Liver (tissue), 9 donors: Measurements from ENCODE around the gene NGFR. TPM values are rescaled to one million over a fixed set of nuclear protein-coding genes. Genes with fewer than 3 reads are reported as not detected.
"Not testable (repeated sequence)": the region's sequence is repeated elsewhere in the genome, so short reads cannot be mapped to it uniquely, and the experiment has no call there.

Experiments used
- DNase-seq: peaks from one replicate; pipeline ENCODE4 v3.0.0-alpha.2; 2017; ENCODE audit warnings: low spot score
- H3K27ac ChIP-seq, 2 donors: one replicate each; pipeline ENCODE4 v1.7.0; 2013; ENCODE audit warnings: inconsistent platforms in 2 of 2, low read length in 2 of 2, control low read depth in 1 of 2, low read depth in 1 of 2, mild to moderate bottlenecking in 1 of 2
- H3K27me3 ChIP-seq, 4 donors: one replicate each; pipeline versions ENCODE4 v1.6.1 to v1.7.0; 2013; ENCODE audit warnings: low read length in 3 of 4, inconsistent platforms in 1 of 4, mild to moderate bottlenecking in 1 of 4, moderate library complexity in 1 of 4; ENCODE audit not compliant: control insufficient read depth in 4 of 4, insufficient read depth in 4 of 4
- H3K36me3 ChIP-seq, 4 donors: one replicate each; pipeline versions ENCODE4 v1.6.1 to v1.7.0; 2013; ENCODE audit warnings: low read length in 3 of 4, mild to moderate bottlenecking in 3 of 4, low read depth in 1 of 4, moderate library complexity in 1 of 4; ENCODE audit not compliant: control insufficient read depth in 4 of 4, insufficient read depth in 3 of 4
- H3K4me1 ChIP-seq, 4 donors: one replicate each; pipeline versions ENCODE4 v1.6.1 to v1.7.0; 2013; ENCODE audit warnings: low read length in 3 of 4, mild to moderate bottlenecking in 3 of 4, moderate library complexity in 1 of 4; ENCODE audit not compliant: control insufficient read depth in 4 of 4, insufficient read depth in 4 of 4
- H3K4me3 ChIP-seq, 3 donors: one replicate each; pipeline versions ENCODE4 v1.6.1 to v1.7.0; 2013; ENCODE audit warnings: low read length in 3 of 3, control low read depth in 1 of 3, low read depth in 1 of 3, mild to moderate bottlenecking in 1 of 3
- H3K9ac ChIP-seq, 2 donors: one replicate each; pipeline ENCODE4 v1.7.0; 2013; ENCODE audit warnings: low read length in 2 of 2, mild to moderate bottlenecking in 2 of 2, moderate library complexity in 2 of 2, control low read depth in 1 of 2, low read depth in 1 of 2
- H3K9me3 ChIP-seq, 4 donors: one replicate each; pipeline versions ENCODE4 v1.6.1 to v1.7.0; 2013; ENCODE audit warnings: low read length in 3 of 4; ENCODE audit not compliant: control insufficient read depth in 4 of 4
- CTCF ChIP-seq: fragments of 150-350 bp; IDR thresholded peaks from 2 replicates; pipeline ENCODE4 v1.5.1; 2017; ENCODE audit warnings: improper control_type of control experiment, low read depth, low read length; ENCODE audit not compliant: missing input control
- FOXA1 ChIP-seq: IDR thresholded peaks from 2 replicates; pipeline ENCODE4 v1.6.1; 2016; ENCODE audit warnings: antibody characterized with exemption
- GABPA ChIP-seq, 2 donors: IDR thresholded peaks in 1 of 2; conservative IDR thresholded peaks in 1 of 2; 2 replicates each; pipeline ENCODE4 v1.6.1; 2016; ENCODE audit warnings: antibody characterized with exemption in 2 of 2, mild to moderate bottlenecking in 1 of 2, moderate library complexity in 1 of 2
- HNF4A ChIP-seq, 2 donors: conservative IDR thresholded peaks; 2 replicates each; pipeline ENCODE4 v1.6.1; 2016; ENCODE audit warnings: antibody characterized with exemption in 2 of 2, mild to moderate bottlenecking in 2 of 2
- HNF4G ChIP-seq: IDR thresholded peaks from 2 replicates; pipeline ENCODE4 v1.6.1; 2016; ENCODE audit warnings: antibody characterized with exemption
- NR2F2 ChIP-seq: IDR thresholded peaks from 2 replicates; pipeline ENCODE4 v1.6.1; 2016; ENCODE audit warnings: antibody characterized with exemption
- RAD21 ChIP-seq, 2 donors: IDR thresholded peaks; 2 replicates each; pipeline ENCODE4 v1.6.1; 2016; ENCODE audit warnings: antibody characterized with exemption in 2 of 2, mild to moderate bottlenecking in 2 of 2
- RXRA ChIP-seq, 2 donors: IDR thresholded peaks; 2 replicates each; pipeline ENCODE4 v1.6.1; 2017 to 2018; ENCODE audit warnings: antibody characterized with exemption in 2 of 2, mild to moderate bottlenecking in 1 of 2
- SP1 ChIP-seq: IDR thresholded peaks from 2 replicates; pipeline ENCODE4 v1.6.1; 2018; ENCODE audit warnings: antibody characterized with exemption, mild to moderate bottlenecking
- TAF1 ChIP-seq: conservative IDR thresholded peaks from 2 replicates; pipeline ENCODE4 v1.6.1; 2016; ENCODE audit warnings: antibody characterized with exemption, mild to moderate bottlenecking
- YY1 ChIP-seq: IDR thresholded peaks from 2 replicates; pipeline ENCODE4 v1.6.1; 2016; ENCODE audit warnings: antibody characterized with exemption, mild to moderate bottlenecking
- WGBS: extraction: QIAGEN DNeasy Blood & Tissue Kit; methylation state at CpG from one replicate; pipeline ENCODE4 v1.1.7; 2013; 5-methylcytosine and 5-hydroxymethylcytosine counted together
- polyA plus RNA-seq, 2 donors: library from polyadenylated mRNA; stranded (reverse) in 1 of 2; unstranded in 1 of 2; fragments of 200-250 nt in 1 of 2; fragments of >200 nt in 1 of 2; fragmentation: Nextera tagmentation in 1 of 2; extraction: Ambion mirVana in 1 of 2; gene quantifications; one replicate each; pipeline versions ENCODE4 v1.2.1 to v1.2.3, GENCODE V29; 2013 to 2015
- total RNA-seq, 2 donors: library from RNA; depleted of rRNA; stranded (reverse); fragments of >200 nt; gene quantifications; one replicate each; pipeline ENCODE4 v1.2.3, GENCODE V29; 2014
- TF ChIP-seq, protein P1 (sequence below): IDR thresholded peaks from 2 replicates; pipeline ENCODE4 v1.6.1; 2016; ENCODE audit warnings: antibody characterized with exemption
- TF ChIP-seq, protein P2 (sequence below): IDR thresholded peaks from 2 replicates; pipeline ENCODE4 v1.6.1; 2016; ENCODE audit warnings: antibody characterized with exemption
- donor health status: healthy.
- donor health status: healthy.
- donor health status: healthy.
- donor health status: healthy.
- donor health status: healthy.

The NGFR gene
- total and polyA plus RNA-seq, 4 donors, result 6.9 to 11.0 (median 10.5) TPM

DNA sequence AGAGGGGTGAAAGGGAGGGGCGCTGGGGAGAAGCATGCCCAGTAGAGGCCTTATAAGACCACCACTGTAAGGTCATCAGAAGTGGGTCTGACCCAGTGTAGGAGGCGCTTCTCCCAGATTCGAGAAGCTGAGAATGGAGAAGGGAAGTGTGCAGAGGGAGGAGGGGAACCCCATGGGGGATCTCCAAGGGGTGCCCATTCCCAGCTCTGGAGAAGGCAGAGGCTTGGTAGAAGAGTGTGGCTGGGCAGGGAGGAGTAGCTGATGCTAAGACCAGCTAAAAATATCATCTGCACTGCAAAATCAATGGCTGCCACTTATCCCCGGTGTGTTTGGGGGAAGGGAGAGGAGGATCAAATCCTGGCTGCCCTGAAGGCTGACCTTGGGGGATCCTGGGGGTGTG lies 7.2 kb downstream of the NGFR start:
- Histone ChIP-seq H3K4me3 (no peak overlapping the region), H3K27ac (no peak overlapping the region), H3K4me1 (peaks cover 4 to 6% (median 5%) of the 10 kb centered on the region in 4 donors), H3K9me3 (no peaks in the 10 kb centered on the region), H3K27me3 (peaks cover 0 to 13% (median 4%) of the 10 kb centered on the region in 4 donors), H3K36me3 (no peaks in the 10 kb centered on the region), H3K9ac (no peak overlapping the region)
- WGBS, result 42% methylated on average over 4 of the region's 4 CpGs
- no peak for DNase-seq
- TF ChIP-seq YY1, result no peak
- no peak for TF ChIP-seq GABPA (IDR thresholded peaks at IDR 0.05 in 1 of 2, conservative IDR thresholded peaks at IDR 0.05 in 1 of 2)
- no peak for TF ChIP-seq HNF4A (conservative IDR thresholded peaks at IDR 0.05)
- no peak for TF ChIP-seq RXRA (IDR thresholded peaks at IDR 0.05)
- no peak for TF ChIP-seq FOXA1
- no peak for TF ChIP-seq SP1

DNA sequence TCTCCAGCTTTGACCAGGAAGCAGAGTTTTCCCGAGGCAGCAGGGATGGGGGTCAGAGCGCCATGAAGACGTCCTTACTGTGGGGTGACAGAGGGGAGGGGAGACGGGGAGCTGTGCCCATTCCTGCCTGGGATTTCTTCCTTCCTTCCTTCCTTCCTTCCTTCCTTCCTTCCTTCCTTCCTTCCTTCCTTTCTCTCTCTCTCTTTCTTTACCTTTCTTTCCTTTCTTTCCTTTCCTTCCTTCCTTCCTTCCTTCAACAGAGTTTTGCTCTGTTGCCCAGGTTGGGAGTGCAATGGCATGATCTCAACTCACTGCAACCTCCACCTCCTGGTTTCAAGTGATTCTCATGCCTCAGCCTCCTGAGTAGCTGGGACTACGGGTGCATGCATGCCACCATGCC lies 7.6 kb downstream of the NGFR start:
- not testable (repeated sequence) for H3K4me3 ChIP-seq, H3K9me3 ChIP-seq, H3K9ac ChIP-seq, H3K36me3 ChIP-seq, DNase-seq, H3K4me1 ChIP-seq, H3K27ac ChIP-seq
- WGBS, result 54% methylated on average over 5 of the region's 5 CpGs
- H3K27me3 ChIP-seq, result peaks cover 0 to 12% (median 4%) of the 10 kb centered on the region in 4 donors

DNA sequence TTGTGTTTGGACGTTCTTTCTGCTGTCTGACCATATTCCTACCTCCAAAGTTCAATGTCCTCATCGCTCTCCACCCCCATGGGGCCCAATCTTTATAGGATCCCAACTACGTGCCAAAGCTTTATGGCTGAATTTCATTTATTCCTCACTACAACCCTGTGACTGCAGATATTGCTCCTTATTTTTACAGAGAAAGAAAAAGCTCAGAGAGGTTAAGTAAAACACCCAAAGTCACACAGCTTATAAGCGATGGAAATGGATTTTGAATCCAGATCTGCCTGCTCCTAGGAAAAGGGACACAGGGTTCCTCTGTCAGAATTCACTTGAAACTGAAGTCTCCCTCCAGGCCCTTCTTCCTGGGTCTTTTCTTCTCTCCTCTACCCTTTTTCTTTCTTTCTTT lies 9.3 kb downstream of the NGFR start:
- 63% methylated on average over 4 of the region's 4 CpGs for WGBS
- no peak for DNase-seq
- no peak for TF ChIP-seq RAD21 (IDR thresholded peaks at IDR 0.05)
- TF ChIP-seq, protein P1, sequence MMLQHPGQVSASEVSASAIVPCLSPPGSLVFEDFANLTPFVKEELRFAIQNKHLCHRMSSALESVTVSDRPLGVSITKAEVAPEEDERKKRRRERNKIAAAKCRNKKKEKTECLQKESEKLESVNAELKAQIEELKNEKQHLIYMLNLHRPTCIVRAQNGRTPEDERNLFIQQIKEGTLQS, result no peak
- no peak for TF ChIP-seq GABPA (IDR thresholded peaks at IDR 0.05 in 1 of 2, conservative IDR thresholded peaks at IDR 0.05 in 1 of 2)
- no peak for TF ChIP-seq RXRA (IDR thresholded peaks at IDR 0.05)
- Histone ChIP-seq H3K4me1 (peaks cover 0 to 4% (median 0%) of the 10 kb centered on the region in 4 donors), H3K27ac (no peak overlapping the region), H3K9me3 (no peaks in the 10 kb centered on the region), H3K9ac (no peak overlapping the region), H3K27me3 (no peaks in the 10 kb centered on the region), H3K4me3 (no peak overlapping the region), H3K36me3 (no peaks in the 10 kb centered on the region)

DNA sequence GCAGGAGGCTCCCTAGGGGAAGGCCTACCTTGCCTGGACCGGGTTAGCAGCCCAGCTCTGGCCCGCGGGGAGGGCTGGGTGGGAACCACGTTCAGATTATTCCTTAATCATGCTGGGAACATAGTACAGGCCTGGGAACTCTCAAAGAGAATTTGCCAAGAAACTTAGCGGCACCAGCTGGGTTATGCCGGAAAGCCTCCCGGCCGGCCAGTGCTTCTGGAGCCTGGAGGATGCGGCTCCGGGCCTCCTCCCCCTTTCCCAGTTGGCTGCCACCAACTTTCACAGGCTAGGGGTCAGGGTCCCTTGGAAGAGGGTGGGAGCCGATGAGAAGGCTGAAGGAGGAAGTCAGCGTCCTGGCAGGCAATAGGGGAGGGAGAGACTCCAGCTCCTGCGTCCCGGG lies 10.8 kb downstream of the NGFR start:
- peaks cover 0 to 4% (median 0%) of the 10 kb centered on the region in 4 donors for H3K4me1 ChIP-seq
- H3K9ac ChIP-seq, result no peak overlapping the region
- DNase-seq, result no peak
- H3K27me3 ChIP-seq, result no peaks in the 10 kb centered on the region
- H3K4me3 ChIP-seq, result no peak overlapping the region
- no peaks in the 10 kb centered on the region for H3K9me3 ChIP-seq
- peak overlapping the region in 1 of 2 donors; percentile 55 for H3K27ac ChIP-seq
- TF ChIP-seq NR2F2 (peak; percentile 91), RXRA (IDR thresholded peaks at IDR 0.05) (peak; percentile 14 to 22), CTCF (no peak), SP1 (peak; percentile 38), HNF4G (no peak), GABPA (IDR thresholded peaks at IDR 0.05 in 1 of 2, conservative IDR thresholded peaks at IDR 0.05 in 1 of 2) (no peak), TAF1 (no peak)
- TF ChIP-seq, protein P2, sequence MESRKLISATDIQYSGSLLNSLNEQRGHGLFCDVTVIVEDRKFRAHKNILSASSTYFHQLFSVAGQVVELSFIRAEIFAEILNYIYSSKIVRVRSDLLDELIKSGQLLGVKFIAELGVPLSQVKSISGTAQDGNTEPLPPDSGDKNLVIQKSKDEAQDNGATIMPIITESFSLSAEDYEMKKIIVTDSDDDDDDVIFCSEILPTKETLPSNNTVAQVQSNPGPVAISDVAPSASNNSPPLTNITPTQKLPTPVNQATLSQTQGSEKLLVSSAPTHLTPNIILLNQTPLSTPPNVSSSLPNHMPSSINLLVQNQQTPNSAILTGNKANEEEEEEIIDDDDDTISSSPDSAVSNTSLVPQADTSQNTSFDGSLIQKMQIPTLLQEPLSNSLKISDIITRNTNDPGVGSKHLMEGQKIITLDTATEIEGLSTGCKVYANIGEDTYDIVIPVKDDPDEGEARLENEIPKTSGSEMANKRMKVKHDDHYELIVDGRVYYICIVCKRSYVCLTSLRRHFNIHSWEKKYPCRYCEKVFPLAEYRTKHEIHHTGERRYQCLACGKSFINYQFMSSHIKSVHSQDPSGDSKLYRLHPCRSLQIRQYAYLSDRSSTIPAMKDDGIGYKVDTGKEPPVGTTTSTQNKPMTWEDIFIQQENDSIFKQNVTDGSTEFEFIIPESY, result no peak
- TF ChIP-seq, protein P1, result no peak
- 74% methylated on average over 14 of the region's 14 CpGs for WGBS
- H3K36me3 ChIP-seq, result no peaks in the 10 kb centered on the region
